Nephron (organoid): Measurements from ENCODE around the gene PAK1.

Source experiments
- H3K27ac Mint-ChIP-seq, 3 experiments: 2 replicates each; pipeline ENCODE4 v1.8.0; 2020; ENCODE audit warnings: mixed read lengths in 3 of 3, mild to moderate bottlenecking in 2 of 3, moderate library complexity in 1 of 3
- H3K27me3 Mint-ChIP-seq: 2 replicates; pipeline ENCODE4 v1.8.0; 2021; ENCODE audit warnings: low read depth, mild to moderate bottlenecking, moderate library complexity, mixed read lengths
- H3K36me3 Mint-ChIP-seq: 2 replicates; pipeline ENCODE4 v1.8.0; 2020; ENCODE audit warnings: low read depth, mixed read lengths
- H3K4me1 Mint-ChIP-seq: 2 replicates; pipeline ENCODE4 v1.8.0; 2020; ENCODE audit warnings: mixed read lengths
- H3K4me3 Mint-ChIP-seq, 3 experiments: 2 replicates each; pipeline ENCODE4 v1.8.0; 2020; ENCODE audit warnings: mild to moderate bottlenecking in 3 of 3, mixed read lengths in 3 of 3, moderate library complexity in 2 of 3
- H3K9me3 Mint-ChIP-seq: 2 replicates; pipeline ENCODE4 v1.8.0; 2020; ENCODE audit warnings: mixed read lengths
- TF ChIP-seq, protein P1 (sequence below), 3 experiments: fragments of 200-600 bp; sonication (generic); IDR thresholded peaks; one replicate each; pipeline ENCODE4 v1.5.0; 2021; ENCODE audit warnings: antibody characterized with exemption in 3 of 3; ENCODE audit not compliant: unreplicated experiment in 3 of 3

PAK1 gene

GRCh38 chr11:77467993-77468392, 5.9 kb downstream of the PAK1 start:
- H3K4me3 Mint-ChIP-seq = no peak overlapping the region
- H3K4me1 Mint-ChIP-seq = peaks cover 16% of the 10 kb centered on the region
- no peaks in the 10 kb centered on the region for H3K9me3 Mint-ChIP-seq
- H3K27me3 Mint-ChIP-seq = peaks cover 4% of the 10 kb centered on the region
- no peaks in the 10 kb centered on the region for H3K36me3 Mint-ChIP-seq
- TF ChIP-seq, protein P1, sequence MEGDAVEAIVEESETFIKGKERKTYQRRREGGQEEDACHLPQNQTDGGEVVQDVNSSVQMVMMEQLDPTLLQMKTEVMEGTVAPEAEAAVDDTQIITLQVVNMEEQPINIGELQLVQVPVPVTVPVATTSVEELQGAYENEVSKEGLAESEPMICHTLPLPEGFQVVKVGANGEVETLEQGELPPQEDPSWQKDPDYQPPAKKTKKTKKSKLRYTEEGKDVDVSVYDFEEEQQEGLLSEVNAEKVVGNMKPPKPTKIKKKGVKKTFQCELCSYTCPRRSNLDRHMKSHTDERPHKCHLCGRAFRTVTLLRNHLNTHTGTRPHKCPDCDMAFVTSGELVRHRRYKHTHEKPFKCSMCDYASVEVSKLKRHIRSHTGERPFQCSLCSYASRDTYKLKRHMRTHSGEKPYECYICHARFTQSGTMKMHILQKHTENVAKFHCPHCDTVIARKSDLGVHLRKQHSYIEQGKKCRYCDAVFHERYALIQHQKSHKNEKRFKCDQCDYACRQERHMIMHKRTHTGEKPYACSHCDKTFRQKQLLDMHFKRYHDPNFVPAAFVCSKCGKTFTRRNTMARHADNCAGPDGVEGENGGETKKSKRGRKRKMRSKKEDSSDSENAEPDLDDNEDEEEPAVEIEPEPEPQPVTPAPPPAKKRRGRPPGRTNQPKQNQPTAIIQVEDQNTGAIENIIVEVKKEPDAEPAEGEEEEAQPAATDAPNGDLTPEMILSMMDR (IDR thresholded peaks at IDR 0.05; ENCODE audit: unreplicated experiment in 3 of 3) = no peak
- H3K27ac Mint-ChIP-seq = no peak overlapping the region

GRCh38 chr11:77467233-77467632, 6.7 kb downstream of the PAK1 start:
- Mint-ChIP-seq H3K27ac (no peak overlapping the region), H3K4me3 (no peak overlapping the region), H3K36me3 (no peaks in the 10 kb centered on the region), H3K9me3 (no peaks in the 10 kb centered on the region), H3K4me1 (peaks cover 16% of the 10 kb centered on the region), H3K27me3 (peaks cover 4% of the 10 kb centered on the region)
- TF ChIP-seq, protein P1 (IDR thresholded peaks at IDR 0.05; ENCODE audit: unreplicated experiment in 3 of 3) = no peak

GRCh38 chr11:77457340-77457739, 16.6 kb downstream of the PAK1 start:
- Mint-ChIP-seq H3K27me3 (no peaks in the 10 kb centered on the region), H3K9me3 (no peaks in the 10 kb centered on the region), H3K36me3 (peaks cover 9% of the 10 kb centered on the region), H3K4me1 (peaks cover 23% of the 10 kb centered on the region), H3K27ac (no peak overlapping the region), H3K4me3 (peak overlapping the region in 1 of 3 experiments; percentile 1)
- TF ChIP-seq, protein P1 (IDR thresholded peaks at IDR 0.05; ENCODE audit: unreplicated experiment in 3 of 3) = no peak

GRCh38 chr11:77455740-77456139, 18.2 kb downstream of the PAK1 start:
- Mint-ChIP-seq H3K27me3 (no peaks in the 10 kb centered on the region), H3K4me1 (peaks cover 23% of the 10 kb centered on the region), H3K4me3 (no peak overlapping the region), H3K36me3 (peaks cover 9% of the 10 kb centered on the region), H3K9me3 (no peaks in the 10 kb centered on the region), H3K27ac (no peak overlapping the region)
- TF ChIP-seq, protein P1 (IDR thresholded peaks at IDR 0.05; ENCODE audit: unreplicated experiment in 3 of 3) = no peak

DNA sequence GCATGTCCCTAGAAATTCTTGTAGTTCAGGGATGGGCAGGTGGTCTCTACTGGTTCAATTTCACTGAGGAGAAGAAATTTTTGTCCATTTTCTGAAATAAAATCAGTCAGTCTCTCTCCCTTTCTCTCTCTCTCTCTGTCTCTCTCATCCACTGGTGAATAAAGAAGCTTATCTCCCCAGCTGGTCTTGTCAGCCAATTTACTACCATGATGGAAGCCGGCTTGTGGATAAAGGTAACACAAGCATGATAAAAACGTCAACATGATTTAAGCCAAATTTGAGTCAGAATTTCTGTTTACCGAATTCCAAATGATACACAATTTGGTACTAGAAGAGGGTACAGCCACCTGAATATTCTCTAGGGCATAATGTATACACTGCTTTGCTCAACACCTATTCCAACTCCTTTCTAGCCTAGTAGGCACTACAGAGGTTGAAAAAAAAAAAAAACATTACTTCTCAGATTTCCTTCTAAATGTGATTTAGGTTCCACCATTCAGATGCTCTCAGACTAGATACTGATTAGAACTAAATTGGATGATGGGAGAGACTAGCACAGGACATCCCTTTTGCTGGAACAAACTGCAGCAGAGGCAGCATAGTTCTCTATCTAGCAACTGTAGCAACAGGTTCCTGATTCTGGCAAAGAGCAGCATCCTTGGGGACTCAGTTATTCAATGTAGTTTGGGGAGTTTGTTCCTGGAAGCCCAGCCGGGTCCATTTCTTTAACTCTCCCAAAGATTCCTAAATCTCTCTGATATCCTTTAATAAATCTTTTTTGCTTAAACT, 18.8 kb downstream of the PAK1 start:
- Mint-ChIP-seq H3K4me3 (no peak overlapping the region), H3K27ac (no peak overlapping the region), H3K9me3 (no peaks in the 10 kb centered on the region), H3K27me3 (no peaks in the 10 kb centered on the region), H3K4me1 (peaks cover 23% of the 10 kb centered on the region), H3K36me3 (peaks cover 9% of the 10 kb centered on the region)
- TF ChIP-seq, protein P1 (IDR thresholded peaks at IDR 0.05; ENCODE audit: unreplicated experiment in 3 of 3) = no peak

GRCh38 chr11:77450227-77450626, 23.7 kb downstream of the PAK1 start:
- H3K27me3 Mint-ChIP-seq = no peaks in the 10 kb centered on the region
- TF ChIP-seq, protein P1 (IDR thresholded peaks at IDR 0.05; ENCODE audit: unreplicated experiment in 3 of 3) = no peak
- H3K9me3 Mint-ChIP-seq = no peaks in the 10 kb centered on the region
- H3K4me3 Mint-ChIP-seq = no peak overlapping the region
- peaks cover 9% of the 10 kb centered on the region for H3K36me3 Mint-ChIP-seq
- H3K4me1 Mint-ChIP-seq = peaks cover 5% of the 10 kb centered on the region
- H3K27ac Mint-ChIP-seq = no peak overlapping the region
